Caco-2 (cell line): Measurements from ENCODE around the gene ZFP1. TPM values are rescaled to one million over a fixed set of nuclear protein-coding genes. Genes with fewer than 3 reads are reported as not detected.
A peak's percentile ranks its signal among the peaks of the same experiment; 100 is the strongest.

Source experiments
- BruUV-seq: library from RNA; stranded (reverse); fragments of 400-500 nt; replicated peaks from 2 replicates; lab custom pipeline; 2021; lab: Mats Ljungman, UMichigan
- CTCF ChIA-PET: fragments of 300-600 bp; sonication (Branson Sonifier 250); formaldehyde crosslinking; loops from one replicate; lab custom pipeline; 2022; ENCODE audit warnings: antibody characterized with exemption; lab: Charles Lee
- POLR2A ChIA-PET: fragments of 300-600 bp; sonication (Branson Sonifier 250); formaldehyde crosslinking; loops from one replicate; lab custom pipeline; 2022; ENCODE audit warnings: antibody characterized with exemption; lab: Charles Lee
- DNase-seq, 2 experiments: peaks; one replicate each; pipeline versions ENCODE4 v3.0.0 to v3.0.0-alpha.2; 2020 to 2022
- H3K27me3 ChIP-seq: replicated peaks from 2 replicates; pipeline ENCODE4 v1.6.0; 2011; ENCODE audit warnings: low read length; ENCODE audit not compliant: control insufficient read depth, insufficient read depth
- H3K36me3 ChIP-seq: 2 replicates; pipeline ENCODE4 v1.5.1; 2011; ENCODE audit warnings: low read length; ENCODE audit not compliant: control insufficient read depth, insufficient read depth
- H3K4me1 ChIP-seq: fragments of 250-450 bp; sonication (Bioruptor Pico); 2 replicates; pipeline ENCODE4 v1.5.1; 2020; ENCODE audit warnings: mild to moderate bottlenecking
- H3K4me3 ChIP-seq: 2 replicates; pipeline ENCODE4 v1.5.1; 2011; ENCODE audit warnings: low read depth, mild to moderate bottlenecking, control low read depth, low read length
- H3K9me3 ChIP-seq: fragments of 250-450 bp; sonication (Bioruptor Pico); 2 replicates; pipeline ENCODE4 v1.5.1; 2020; ENCODE audit warnings: mild to moderate bottlenecking, moderate library complexity
- H3K27ac Mint-ChIP-seq: one replicate; pipeline ENCODE4 v1.8.0; 2022; ENCODE audit warnings: mixed read lengths; ENCODE audit not compliant: unreplicated experiment
- H3K27me3 Mint-ChIP-seq: one replicate; pipeline ENCODE4 v1.8.0; 2022; ENCODE audit warnings: mixed read lengths; ENCODE audit not compliant: insufficient read depth, unreplicated experiment
- H3K36me3 Mint-ChIP-seq: one replicate; pipeline ENCODE4 v1.8.0; 2022; ENCODE audit warnings: mild to moderate bottlenecking, mixed read lengths; ENCODE audit not compliant: insufficient read depth, unreplicated experiment
- H3K4me1 Mint-ChIP-seq: one replicate; pipeline ENCODE4 v1.8.0; 2022; ENCODE audit warnings: low read depth, mixed read lengths; ENCODE audit not compliant: unreplicated experiment
- H3K4me3 Mint-ChIP-seq: one replicate; pipeline ENCODE4 v1.8.0; 2022; ENCODE audit warnings: mild to moderate bottlenecking, moderate library complexity, mixed read lengths; ENCODE audit not compliant: unreplicated experiment
- H3K9me3 Mint-ChIP-seq: one replicate; pipeline ENCODE4 v1.8.0; 2022; ENCODE audit warnings: mixed read lengths; ENCODE audit not compliant: unreplicated experiment
- intact Hi-C: fragments of 100-400 bp; cut with micrococcal nuclease; formaldehyde crosslinking; loops from one replicate; pipeline ENCODE4 v1.10.0; 2022; ENCODE audit not compliant: unreplicated experiment
- total RNA-seq: library from RNA; stranded (reverse); gene quantifications from 2 replicates; pipeline ENCODE4 v1.2.3, GENCODE V29; 2022
- TF ChIP-seq, protein P1 (sequence below), 2 experiments: fragments of 200-600 bp in 1 of 2; IDR thresholded peaks; 1 replicate in 1 of 2; 2 replicates in 1 of 2; pipeline versions ENCODE4 v1.5.1 to v1.8.0; 2011 to 2022; ENCODE audit warnings: antibody characterized with exemption in 1 of 2, control low read depth in 1 of 2, inconsistent platforms in 1 of 2, low read depth in 1 of 2, low read length in 1 of 2, mild to moderate bottlenecking in 1 of 2, moderate library complexity in 1 of 2; ENCODE audit not compliant: insufficient read depth in 1 of 2, severe bottlenecking in 1 of 2, unreplicated experiment in 1 of 2

The ZFP1 gene
- total RNA-seq, 1 experiment from 2014 or later = 11.4 TPM

GRCh38 chr16:75188832-75189477 is 40.6 kb downstream of the ZFP1 start:
- Mint-ChIP-seq H3K36me3 (no peaks in the 10 kb centered on the region), H3K27ac (no peak overlapping the region), H3K4me1 (peaks cover 7% of the 10 kb centered on the region), H3K27me3 (no peaks in the 10 kb centered on the region), H3K4me3 (peak overlapping the region; percentile 39), H3K9me3 (peaks cover 18% of the 10 kb centered on the region)
- ChIA-PET CTCF (no interaction called here), POLR2A (no interaction called here)
- H3K36me3 ChIP-seq = no peaks in the 10 kb centered on the region
- TF ChIP-seq, protein P1, sequence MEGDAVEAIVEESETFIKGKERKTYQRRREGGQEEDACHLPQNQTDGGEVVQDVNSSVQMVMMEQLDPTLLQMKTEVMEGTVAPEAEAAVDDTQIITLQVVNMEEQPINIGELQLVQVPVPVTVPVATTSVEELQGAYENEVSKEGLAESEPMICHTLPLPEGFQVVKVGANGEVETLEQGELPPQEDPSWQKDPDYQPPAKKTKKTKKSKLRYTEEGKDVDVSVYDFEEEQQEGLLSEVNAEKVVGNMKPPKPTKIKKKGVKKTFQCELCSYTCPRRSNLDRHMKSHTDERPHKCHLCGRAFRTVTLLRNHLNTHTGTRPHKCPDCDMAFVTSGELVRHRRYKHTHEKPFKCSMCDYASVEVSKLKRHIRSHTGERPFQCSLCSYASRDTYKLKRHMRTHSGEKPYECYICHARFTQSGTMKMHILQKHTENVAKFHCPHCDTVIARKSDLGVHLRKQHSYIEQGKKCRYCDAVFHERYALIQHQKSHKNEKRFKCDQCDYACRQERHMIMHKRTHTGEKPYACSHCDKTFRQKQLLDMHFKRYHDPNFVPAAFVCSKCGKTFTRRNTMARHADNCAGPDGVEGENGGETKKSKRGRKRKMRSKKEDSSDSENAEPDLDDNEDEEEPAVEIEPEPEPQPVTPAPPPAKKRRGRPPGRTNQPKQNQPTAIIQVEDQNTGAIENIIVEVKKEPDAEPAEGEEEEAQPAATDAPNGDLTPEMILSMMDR (IDR thresholded peaks at IDR 0.05; ENCODE audit: insufficient read depth in 1 of 2, low read depth in 1 of 2, low read length in 1 of 2, severe bottlenecking in 1 of 2, unreplicated experiment in 1 of 2) = no peak
- no peaks in the 10 kb centered on the region; the same call in 1 of the 2 replicates for H3K9me3 ChIP-seq
- intact Hi-C loops = no loop called here
- DNase-seq = no peak
- BruUV-seq = no TSS peak
- H3K27me3 ChIP-seq = no peaks in the 10 kb centered on the region
- H3K4me3 ChIP-seq = no peak overlapping the region
- no peaks in the 10 kb centered on the region for H3K4me1 ChIP-seq

DNA sequence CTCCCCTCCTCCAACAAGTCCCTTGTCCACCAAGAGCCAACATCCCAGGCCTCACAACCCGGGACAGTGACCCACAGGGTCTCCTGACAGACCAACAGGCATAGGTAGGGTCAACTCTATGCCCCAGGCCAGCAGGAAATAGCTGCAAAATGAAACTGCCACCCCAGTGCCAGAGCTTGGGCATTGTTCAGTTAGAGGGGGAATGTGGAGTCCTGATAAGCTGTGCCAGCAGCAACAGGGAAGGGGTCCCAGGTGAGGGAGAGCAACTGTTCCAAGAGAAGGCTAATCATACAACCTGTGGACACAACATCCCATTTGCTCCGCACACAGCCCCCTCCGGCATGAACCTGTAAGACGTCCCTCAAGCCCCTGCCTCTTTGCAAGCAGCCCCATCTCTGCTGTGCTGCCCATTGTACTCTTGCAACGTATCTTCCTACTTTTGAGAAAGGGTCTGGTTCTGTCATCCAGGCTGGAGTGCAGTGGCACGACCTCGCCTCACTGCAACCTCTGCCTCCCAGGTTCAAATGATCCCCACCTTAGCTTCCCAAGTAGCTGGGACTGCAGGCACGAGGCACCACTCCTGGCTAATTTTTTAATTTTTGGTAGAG is 41.4 kb downstream of the ZFP1 start:
- H3K27ac Mint-ChIP-seq = no peak overlapping the region
- CTCF ChIA-PET = interaction anchor here (0.8 kb wide), 1 partner anchor 10 kb away, joined by 3 read pairs; no protein-coding TSS in a partner anchor

GRCh38 chr16:75192606-75193264 is 44.4 kb downstream of the ZFP1 start:
- TF ChIP-seq, protein P1 (IDR thresholded peaks at IDR 0.05; ENCODE audit: insufficient read depth in 1 of 2, low read depth in 1 of 2, low read length in 1 of 2, severe bottlenecking in 1 of 2, unreplicated experiment in 1 of 2) = no peak
- Histone ChIP-seq H3K4me3 (no peak overlapping the region), H3K4me1 (no peaks in the 10 kb centered on the region), H3K36me3 (no peaks in the 10 kb centered on the region), H3K27me3 (no peaks in the 10 kb centered on the region), H3K9me3 (no peaks in the 10 kb centered on the region; the same call in 1 of the 2 replicates)
- Mint-ChIP-seq H3K27me3 (no peaks in the 10 kb centered on the region), H3K4me3 (no peak overlapping the region), H3K36me3 (no peaks in the 10 kb centered on the region), H3K9me3 (no peaks in the 10 kb centered on the region), H3K27ac (no peak overlapping the region), H3K4me1 (peaks cover 9% of the 10 kb centered on the region)
- intact Hi-C loops = no loop called here
- no TSS peak for BruUV-seq
- ChIA-PET POLR2A (no interaction called here), CTCF (interaction anchor here (0.7 kb wide), 1 partner anchor 42 kb away, joined by 3 read pairs; no protein-coding TSS in a partner anchor)
- DNase-seq = peak in 1 of 2 experiments; percentile 26

More for the DNA sequence above, 41.4 kb downstream of the ZFP1 start:
- no TSS peak for BruUV-seq
- no peaks in the 10 kb centered on the region for H3K4me1 ChIP-seq
- TF ChIP-seq, protein P1 (IDR thresholded peaks at IDR 0.05; ENCODE audit: insufficient read depth in 1 of 2, low read depth in 1 of 2, low read length in 1 of 2, severe bottlenecking in 1 of 2, unreplicated experiment in 1 of 2) = no peak
- Mint-ChIP-seq H3K36me3 (no peaks in the 10 kb centered on the region), H3K4me3 (no peak overlapping the region), H3K27me3 (no peaks in the 10 kb centered on the region), H3K4me1 (peaks cover 7% of the 10 kb centered on the region), H3K9me3 (peaks cover 18% of the 10 kb centered on the region)
- POLR2A ChIA-PET = no interaction called here
- intact Hi-C loops = no loop called here
- H3K4me3 ChIP-seq = no peak overlapping the region
- no peaks in the 10 kb centered on the region; the same call in 1 of the 2 replicates for H3K9me3 ChIP-seq
- H3K36me3 ChIP-seq = no peaks in the 10 kb centered on the region
- H3K27me3 ChIP-seq = no peaks in the 10 kb centered on the region
- no peak for DNase-seq
